SK-N-SH treated with all-trans-retinoic acid at 6 μM for 48 hours (cell line): ENCODE data around the gene ZNF12.

Experiments
- OSR1 ChIP-seq: fragments of 250-450 bp; sonication (Bioruptor Pico); IDR thresholded peaks from 2 replicates; pipeline ENCODE4 v1.8.0; 2022; ENCODE audit warnings: moderate library complexity, mild to moderate bottlenecking, inconsistent platforms
- TCF4 ChIP-seq: fragments of 250-450 bp; sonication (Bioruptor Pico); IDR thresholded peaks from 2 replicates; pipeline ENCODE4 v1.8.0; 2021; ENCODE audit warnings: mild to moderate bottlenecking, moderate library complexity, borderline replicate concordance

- TF ChIP-seq TCF4 (CRISPR knock-in tag) (no peak), OSR1 (CRISPR knock-in tag) (no peak)
Measured at GRCh38 chr7:6655636-6656385, 50.9 kb downstream of the ZNF12 start.
